ENCODE data around the gene CDT1.

The CDT1 gene

GRCh38 chr16:88799569-88800276 lies 3.9 kb upstream of the CDT1 start:
- Histone ChIP-seq H3K9ac (ENCODE audit: low read depth, low read length) (no peak overlapping the region), H3K4me1 (ENCODE audit: control insufficient read depth, insufficient read depth, low read length) (peaks cover 5% of the 10 kb centered on the region), H3K36me3 (ENCODE audit: insufficient read depth, low read length) (no peaks in the 10 kb centered on the region), H3K4me2 (ENCODE audit: low read length) (no peak overlapping the region), H3K9me3 (replicated peaks; ENCODE audit: low read length) (no peaks in the 10 kb centered on the region), H3K27me3 (ENCODE audit: control insufficient read depth, insufficient read depth, low read length) (no peaks in the 10 kb centered on the region), H3K4me3 (ENCODE audit: low read length) (no peak overlapping the region)

- Histone ChIP-seq H3K4me1 (ENCODE audit: control insufficient read depth, insufficient read depth, low read length) (peaks cover 10% of the 10 kb centered on the region), H3K36me3 (ENCODE audit: insufficient read depth, low read length) (no peaks in the 10 kb centered on the region), H3K27me3 (ENCODE audit: control insufficient read depth, insufficient read depth, low read length) (no peaks in the 10 kb centered on the region), H3K9me3 (replicated peaks; ENCODE audit: low read length) (no peaks in the 10 kb centered on the region), H3K9ac (ENCODE audit: low read depth, low read length) (no peak overlapping the region), H3K4me2 (ENCODE audit: low read length) (no peak overlapping the region), H3K4me3 (ENCODE audit: low read length) (no peak overlapping the region)
Measured at GRCh38 chr16:88800277-88800592, 3.4 kb upstream of the CDT1 start.

GRCh38 chr16:88804173-88804551 lies 573 bp downstream of the CDT1 start:
- peak overlapping the region; percentile 64 for H3K4me3 ChIP-seq (ENCODE audit: low read length)
- no peaks in the 10 kb centered on the region for H3K9me3 ChIP-seq (replicated peaks; ENCODE audit: low read length)
- H3K27me3 ChIP-seq (ENCODE audit: control insufficient read depth, insufficient read depth, low read length) = no peaks in the 10 kb centered on the region
- H3K4me1 ChIP-seq (ENCODE audit: control insufficient read depth, insufficient read depth, low read length) = peaks cover 12% of the 10 kb centered on the region
- peak overlapping the region; percentile 78 for H3K9ac ChIP-seq (ENCODE audit: low read depth, low read length)
- peak overlapping the region; percentile 88 for H3K4me2 ChIP-seq (ENCODE audit: low read length)
- peaks cover 18% of the 10 kb centered on the region for H3K36me3 ChIP-seq (ENCODE audit: insufficient read depth, low read length)

GRCh38 chr16:88804552-88805339 lies 1.2 kb downstream of the CDT1 start:
- peak overlapping the region; percentile 88 for H3K4me2 ChIP-seq (ENCODE audit: low read length)
- H3K9ac ChIP-seq (ENCODE audit: low read depth, low read length) = peak overlapping the region; percentile 78
- no peaks in the 10 kb centered on the region for H3K27me3 ChIP-seq (ENCODE audit: control insufficient read depth, insufficient read depth, low read length)
- H3K4me1 ChIP-seq (ENCODE audit: control insufficient read depth, insufficient read depth, low read length) = peaks cover 15% of the 10 kb centered on the region
- no peaks in the 10 kb centered on the region for H3K9me3 ChIP-seq (replicated peaks; ENCODE audit: low read length)
- H3K4me3 ChIP-seq (ENCODE audit: low read length) = peak overlapping the region; percentile 64
- peaks cover 24% of the 10 kb centered on the region for H3K36me3 ChIP-seq (ENCODE audit: insufficient read depth, low read length)

- peaks cover 29% of the 10 kb centered on the region for H3K36me3 ChIP-seq (ENCODE audit: insufficient read depth, low read length)
- H3K27me3 ChIP-seq (ENCODE audit: control insufficient read depth, insufficient read depth, low read length) = no peaks in the 10 kb centered on the region
- H3K4me3 ChIP-seq (ENCODE audit: low read length) = peak overlapping the region; percentile 64
- peak overlapping the region; percentile 78 for H3K9ac ChIP-seq (ENCODE audit: low read depth, low read length)
- no peaks in the 10 kb centered on the region for H3K9me3 ChIP-seq (replicated peaks; ENCODE audit: low read length)
- H3K4me2 ChIP-seq (ENCODE audit: low read length) = peak overlapping the region; percentile 88
- peaks cover 20% of the 10 kb centered on the region for H3K4me1 ChIP-seq (ENCODE audit: control insufficient read depth, insufficient read depth, low read length)
Measured at GRCh38 chr16:88805340-88805715, 1.7 kb downstream of the CDT1 start.

GRCh38 chr16:88805887-88806393 lies 2.4 kb downstream of the CDT1 start:
- H3K4me2 ChIP-seq (ENCODE audit: low read length) = peak overlapping the region; percentile 29
- H3K9ac ChIP-seq (ENCODE audit: low read depth, low read length) = no peak overlapping the region
- no peaks in the 10 kb centered on the region for H3K9me3 ChIP-seq (replicated peaks; ENCODE audit: low read length)
- H3K4me1 ChIP-seq (ENCODE audit: control insufficient read depth, insufficient read depth, low read length) = peaks cover 26% of the 10 kb centered on the region
- no peaks in the 10 kb centered on the region for H3K27me3 ChIP-seq (ENCODE audit: control insufficient read depth, insufficient read depth, low read length)
- no peak overlapping the region for H3K4me3 ChIP-seq (ENCODE audit: low read length)
- H3K36me3 ChIP-seq (ENCODE audit: insufficient read depth, low read length) = peaks cover 29% of the 10 kb centered on the region

GRCh38 chr16:88806491-88807111 lies 3.0 kb downstream of the CDT1 start:
- H3K4me1 ChIP-seq (ENCODE audit: control insufficient read depth, insufficient read depth, low read length) = peaks cover 29% of the 10 kb centered on the region
- no peaks in the 10 kb centered on the region for H3K27me3 ChIP-seq (ENCODE audit: control insufficient read depth, insufficient read depth, low read length)
- H3K36me3 ChIP-seq (ENCODE audit: insufficient read depth, low read length) = peaks cover 29% of the 10 kb centered on the region
- no peaks in the 10 kb centered on the region for H3K9me3 ChIP-seq (replicated peaks; ENCODE audit: low read length)
- no peak overlapping the region for H3K4me3 ChIP-seq (ENCODE audit: low read length)
- H3K9ac ChIP-seq (ENCODE audit: low read depth, low read length) = no peak overlapping the region
- H3K4me2 ChIP-seq (ENCODE audit: low read length) = no peak overlapping the region

- peaks cover 29% of the 10 kb centered on the region for H3K4me1 ChIP-seq (ENCODE audit: control insufficient read depth, insufficient read depth, low read length)
- H3K4me2 ChIP-seq (ENCODE audit: low read length) = no peak overlapping the region
- no peaks in the 10 kb centered on the region for H3K27me3 ChIP-seq (ENCODE audit: control insufficient read depth, insufficient read depth, low read length)
- H3K9ac ChIP-seq (ENCODE audit: low read depth, low read length) = no peak overlapping the region
- no peak overlapping the region for H3K4me3 ChIP-seq (ENCODE audit: low read length)
- H3K9me3 ChIP-seq (replicated peaks; ENCODE audit: low read length) = no peaks in the 10 kb centered on the region
- peaks cover 29% of the 10 kb centered on the region for H3K36me3 ChIP-seq (ENCODE audit: insufficient read depth, low read length)
Measured at GRCh38 chr16:88807142-88807625, 3.6 kb downstream of the CDT1 start.

- no peaks in the 10 kb centered on the region for H3K9me3 ChIP-seq (replicated peaks; ENCODE audit: low read length)
- no peak overlapping the region for H3K4me3 ChIP-seq (ENCODE audit: low read length)
- no peak overlapping the region for H3K4me2 ChIP-seq (ENCODE audit: low read length)
- H3K9ac ChIP-seq (ENCODE audit: low read depth, low read length) = no peak overlapping the region
- no peaks in the 10 kb centered on the region for H3K27me3 ChIP-seq (ENCODE audit: control insufficient read depth, insufficient read depth, low read length)
- peaks cover 29% of the 10 kb centered on the region for H3K36me3 ChIP-seq (ENCODE audit: insufficient read depth, low read length)
- H3K4me1 ChIP-seq (ENCODE audit: control insufficient read depth, insufficient read depth, low read length) = peaks cover 35% of the 10 kb centered on the region
Measured at GRCh38 chr16:88807626-88808453, 4.3 kb downstream of the CDT1 start.

GRCh38 chr16:88809068-88809675 lies 5.6 kb downstream of the CDT1 start:
- H3K9ac ChIP-seq (ENCODE audit: low read depth, low read length) = no peak overlapping the region
- peaks cover 29% of the 10 kb centered on the region for H3K36me3 ChIP-seq (ENCODE audit: insufficient read depth, low read length)
- H3K9me3 ChIP-seq (replicated peaks; ENCODE audit: low read length) = no peaks in the 10 kb centered on the region
- H3K27me3 ChIP-seq (ENCODE audit: control insufficient read depth, insufficient read depth, low read length) = no peaks in the 10 kb centered on the region
- peak overlapping the region; percentile 95 for H3K4me2 ChIP-seq (ENCODE audit: low read length)
- H3K4me1 ChIP-seq (ENCODE audit: control insufficient read depth, insufficient read depth, low read length) = peaks cover 38% of the 10 kb centered on the region
- no peak overlapping the region for H3K4me3 ChIP-seq (ENCODE audit: low read length)

All from skeletal muscle satellite cell (primary cell).